T-helper 2 cell (primary cell): ENCODE data around the gene ADAMTS5.

Source experiments
- DNase-seq, 5 experiments: peaks; one replicate each; pipeline versions ENCODE4 v3.0.0 to v3.0.0-alpha.2; 2012 to 2022

ADAMTS5 gene

GRCh38 chr21:26946744-26947446 is 20.0 kb downstream of the ADAMTS5 start:
- DNase-seq: no peak

GRCh38 chr21:26945916-26946675 is 20.8 kb downstream of the ADAMTS5 start:
- DNase-seq: no peak

GRCh38 chr21:26943921-26944320 is 23.0 kb downstream of the ADAMTS5 start:
- no peak for DNase-seq

- DNase-seq: no peak
These were observed 25.5 kb downstream of the ADAMTS5 start for GRCh38 chr21:26941421-26941820.

- DNase-seq: no peak
These were observed 27.2 kb downstream of the ADAMTS5 start for GRCh38 chr21:26939601-26940111.

GRCh38 chr21:26936641-26937040 is 30.2 kb downstream of the ADAMTS5 start:
- DNase-seq: no peak

GRCh38 chr21:26935977-26936376 is 30.9 kb downstream of the ADAMTS5 start:
- no peak for DNase-seq

GRCh38 chr21:26934383-26934782 is 32.5 kb downstream of the ADAMTS5 start:
- no peak for DNase-seq

- DNase-seq: no peak
These were observed 33.4 kb downstream of the ADAMTS5 start for GRCh38 chr21:26933448-26933847.

- DNase-seq: no peak
These were observed 41.3 kb downstream of the ADAMTS5 start for GRCh38 chr21:26925636-26926035.

GRCh38 chr21:26925122-26925521 is 41.8 kb downstream of the ADAMTS5 start:
- no peak for DNase-seq

- no peak for DNase-seq
These were observed 42.9 kb downstream of the ADAMTS5 start for GRCh38 chr21:26923986-26924385.

- no peak for DNase-seq
These were observed 46.8 kb downstream of the ADAMTS5 start for GRCh38 chr21:26920055-26920454.

- no peak for DNase-seq
These were observed 48.4 kb downstream of the ADAMTS5 start for GRCh38 chr21:26918323-26919079.

GRCh38 chr21:26916799-26917198 is 50.1 kb downstream of the ADAMTS5 start:
- DNase-seq: no peak

- no peak for DNase-seq
These were observed 52.3 kb downstream of the ADAMTS5 start for GRCh38 chr21:26914557-26914956.

- no peak for DNase-seq
These were observed 54.4 kb downstream of the ADAMTS5 start for GRCh38 chr21:26912466-26912865.

- no peak for DNase-seq
These were observed 56.9 kb downstream of the ADAMTS5 start for GRCh38 chr21:26909972-26910371.

- DNase-seq: no peak
These were observed 65.9 kb downstream of the ADAMTS5 start for GRCh38 chr21:26900980-26901379.

- no peak for DNase-seq
These were observed 74.7 kb downstream of the ADAMTS5 start for GRCh38 chr21:26892151-26892550.

- no peak for DNase-seq
These were observed 78.0 kb downstream of the ADAMTS5 start for GRCh38 chr21:26888931-26889330.

- DNase-seq: no peak
These were observed 78.6 kb downstream of the ADAMTS5 start for GRCh38 chr21:26888256-26888655.

GRCh38 chr21:26887251-26887650 is 79.6 kb downstream of the ADAMTS5 start:
- no peak for DNase-seq
